ENCODE results near the gene LAG3.

The LAG3 gene

DNA sequence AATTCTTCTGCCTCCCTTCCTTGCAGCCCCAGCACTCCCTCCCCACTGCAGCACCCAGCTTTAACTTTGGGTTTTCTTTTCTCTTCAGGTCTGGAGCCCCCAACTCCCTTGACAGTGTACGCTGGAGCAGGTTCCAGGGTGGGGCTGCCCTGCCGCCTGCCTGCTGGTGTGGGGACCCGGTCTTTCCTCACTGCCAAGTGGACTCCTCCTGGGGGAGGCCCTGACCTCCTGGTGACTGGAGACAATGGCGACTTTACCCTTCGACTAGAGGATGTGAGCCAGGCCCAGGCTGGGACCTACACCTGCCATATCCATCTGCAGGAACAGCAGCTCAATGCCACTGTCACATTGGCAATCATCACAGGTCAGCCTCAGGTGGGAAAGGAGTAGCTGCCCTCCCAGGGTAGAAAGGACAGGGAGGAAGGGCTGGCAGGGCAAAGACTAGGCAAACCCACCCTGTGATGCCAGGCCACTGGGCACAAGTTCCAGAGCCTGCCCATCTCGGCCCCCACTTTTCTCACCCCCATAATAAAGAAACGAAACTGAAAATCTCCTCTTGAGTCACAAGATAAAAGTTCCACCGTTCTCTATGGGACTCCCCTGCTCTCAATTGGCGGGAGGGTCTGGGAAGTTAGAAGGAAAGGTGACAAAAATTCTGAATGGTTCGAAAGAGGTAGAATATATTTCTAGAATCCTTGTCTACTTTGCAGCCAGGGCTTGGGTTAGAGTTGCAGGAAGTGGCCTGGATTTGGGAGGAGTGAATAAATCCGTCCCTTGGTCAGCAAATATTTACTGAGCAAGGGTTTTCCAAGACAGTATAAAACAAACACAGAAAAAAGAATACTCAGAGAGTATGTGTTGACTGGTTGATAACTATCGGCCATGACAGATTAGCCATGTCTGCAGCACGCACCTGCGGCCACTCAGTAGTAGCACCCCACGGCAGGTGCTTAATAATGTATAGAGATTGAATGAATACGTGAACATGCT lies 3.2 kb downstream of the LAG3 start:
- TF ChIP-seq CTCF (IDR thresholded peaks at IDR 0.05; ENCODE audit: insufficient read depth, low read depth, low read length, missing control alignments): no peak
- DNase-seq (ENCODE audit: low read depth): no peak
- H3K4me3 ChIP-seq (ENCODE audit: low read depth, low read length): no peak overlapping the region

GRCh38 chr12:6777386-6777785 lies 5.1 kb downstream of the LAG3 start:
- H3K4me3 ChIP-seq (ENCODE audit: low read depth, low read length): no peak overlapping the region
- no peak for TF ChIP-seq CTCF (IDR thresholded peaks at IDR 0.05; ENCODE audit: insufficient read depth, low read depth, low read length, missing control alignments)
- DNase-seq (ENCODE audit: low read depth): no peak

- no peak for DNase-seq (ENCODE audit: low read depth)
These were observed 5.9 kb downstream of the LAG3 start for GRCh38 chr12:6778217-6778573.

DNA sequence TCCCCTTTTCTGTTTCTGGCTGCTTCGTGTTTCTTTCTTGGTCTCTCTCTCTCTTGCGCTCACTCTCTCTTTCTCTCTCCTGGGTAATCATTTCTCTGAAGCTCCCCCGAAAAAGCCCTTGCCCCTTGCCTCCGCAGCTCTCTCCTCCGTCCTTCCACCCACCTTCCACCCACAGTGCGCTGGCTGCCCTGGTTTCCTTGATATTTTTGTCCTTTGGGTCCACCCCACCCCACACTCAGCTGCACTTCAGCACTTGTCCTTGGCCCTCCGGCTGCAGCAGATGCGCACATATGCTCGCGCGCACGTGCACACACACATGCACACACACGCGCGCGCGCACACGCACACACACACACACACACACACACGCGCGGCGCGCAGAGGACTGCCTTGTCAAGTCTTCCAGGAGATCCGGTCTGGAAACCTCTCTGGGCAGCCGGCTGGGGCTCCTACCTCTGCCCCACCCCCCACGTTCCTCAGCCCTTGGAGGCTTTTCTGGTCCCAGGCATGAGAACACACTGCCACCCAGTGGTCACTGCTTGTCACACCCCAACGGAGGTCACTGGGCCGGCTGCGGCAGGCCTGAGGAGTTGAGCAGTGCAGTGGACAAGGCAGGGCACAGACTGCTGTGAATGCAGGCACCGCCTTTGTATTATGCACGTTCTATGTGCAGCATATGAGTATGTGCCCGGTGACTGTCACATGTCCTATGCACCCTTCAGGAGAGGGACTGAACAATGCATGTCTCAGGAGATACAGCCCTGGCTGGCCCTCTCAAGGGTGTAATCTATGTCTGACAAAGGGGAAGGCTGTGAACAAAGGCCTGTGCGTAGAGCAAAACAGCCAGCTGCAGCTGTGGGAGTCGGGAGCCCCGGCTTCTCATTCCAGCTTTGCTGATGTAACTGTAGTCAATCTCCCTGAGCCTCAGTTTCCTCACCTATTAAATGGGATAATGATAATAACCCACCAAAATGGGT lies 6.5 kb downstream of the LAG3 start:
- H3K4me3 ChIP-seq (ENCODE audit: low read depth, low read length): peak overlapping the region; percentile 51
- peak; percentile 85 for TF ChIP-seq CTCF (IDR thresholded peaks at IDR 0.05; ENCODE audit: insufficient read depth, low read depth, low read length, missing control alignments)
- DNase-seq (ENCODE audit: low read depth): peak; percentile 91

More at GRCh38 chr12:6778217-6778573, 5.9 kb downstream of the LAG3 start:
- no peak for TF ChIP-seq CTCF (IDR thresholded peaks at IDR 0.05; ENCODE audit: insufficient read depth, low read depth, low read length, missing control alignments)
- H3K4me3 ChIP-seq (ENCODE audit: low read depth, low read length): peak overlapping the region; percentile 51

- DNase-seq (ENCODE audit: low read depth): no peak
- no peak for TF ChIP-seq CTCF (IDR thresholded peaks at IDR 0.05; ENCODE audit: insufficient read depth, low read depth, low read length, missing control alignments)
- no peak overlapping the region for H3K4me3 ChIP-seq (ENCODE audit: low read depth, low read length)
These were observed 7.5 kb downstream of the LAG3 start for GRCh38 chr12:6779708-6780432.

GRCh38 chr12:6780573-6780972 lies 8.3 kb downstream of the LAG3 start:
- TF ChIP-seq CTCF (IDR thresholded peaks at IDR 0.05; ENCODE audit: insufficient read depth, low read depth, low read length, missing control alignments): no peak
- DNase-seq (ENCODE audit: low read depth): no peak
- no peak overlapping the region for H3K4me3 ChIP-seq (ENCODE audit: low read depth, low read length)

Data from GM12865 (cell line).